GM10266 (cell line): ENCODE measurements around the gene DCAF17.

Experiments used
- DNase-seq: peaks from one replicate; pipeline ENCODE4 v3.0.0; 2012; ENCODE audit errors: extremely low spot score
- CTCF ChIP-seq: IDR thresholded peaks from 2 replicates; pipeline ENCODE4 v1.5.1; 2012; ENCODE audit warnings: mild to moderate bottlenecking, low read depth; ENCODE audit not compliant: control insufficient read depth, insufficient read depth; ENCODE audit errors: missing control alignments

DCAF17 gene

GRCh38 chr2:171531291-171531690 is 97.3 kb downstream of the DCAF17 start:
- no peak for TF ChIP-seq CTCF

GRCh38 chr2:171531836-171532450 is 97.9 kb downstream of the DCAF17 start:
- TF ChIP-seq CTCF: no peak
- no peak for DNase-seq

More at GRCh38 chr2:171531291-171531690, 97.3 kb downstream of the DCAF17 start:
- no peak for DNase-seq

- no peak for TF ChIP-seq CTCF
- DNase-seq: no peak
Measured at GRCh38 chr2:171533331-171533730, 99.3 kb downstream of the DCAF17 start.
